HL-60 (cell line): ENCODE measurements around the gene PPP1R27.

ENCODE experiments used
- CTCF ChIP-seq: IDR thresholded peaks from one replicate; pipeline ENCODE4 v1.5.1; 2011; ENCODE audit warnings: low read length, control low read depth, inconsistent platforms; ENCODE audit not compliant: insufficient read depth
- POLR2AphosphoS5 ChIP-seq: IDR thresholded peaks from 2 replicates; pipeline ENCODE4 v1.6.1; 2012; ENCODE audit warnings: low read depth
- TF ChIP-seq, protein P1 (sequence below): IDR thresholded peaks from 2 replicates; pipeline ENCODE4 v1.6.1; 2012; ENCODE audit warnings: low read depth; ENCODE audit not compliant: insufficient replicate concordance

DNA sequence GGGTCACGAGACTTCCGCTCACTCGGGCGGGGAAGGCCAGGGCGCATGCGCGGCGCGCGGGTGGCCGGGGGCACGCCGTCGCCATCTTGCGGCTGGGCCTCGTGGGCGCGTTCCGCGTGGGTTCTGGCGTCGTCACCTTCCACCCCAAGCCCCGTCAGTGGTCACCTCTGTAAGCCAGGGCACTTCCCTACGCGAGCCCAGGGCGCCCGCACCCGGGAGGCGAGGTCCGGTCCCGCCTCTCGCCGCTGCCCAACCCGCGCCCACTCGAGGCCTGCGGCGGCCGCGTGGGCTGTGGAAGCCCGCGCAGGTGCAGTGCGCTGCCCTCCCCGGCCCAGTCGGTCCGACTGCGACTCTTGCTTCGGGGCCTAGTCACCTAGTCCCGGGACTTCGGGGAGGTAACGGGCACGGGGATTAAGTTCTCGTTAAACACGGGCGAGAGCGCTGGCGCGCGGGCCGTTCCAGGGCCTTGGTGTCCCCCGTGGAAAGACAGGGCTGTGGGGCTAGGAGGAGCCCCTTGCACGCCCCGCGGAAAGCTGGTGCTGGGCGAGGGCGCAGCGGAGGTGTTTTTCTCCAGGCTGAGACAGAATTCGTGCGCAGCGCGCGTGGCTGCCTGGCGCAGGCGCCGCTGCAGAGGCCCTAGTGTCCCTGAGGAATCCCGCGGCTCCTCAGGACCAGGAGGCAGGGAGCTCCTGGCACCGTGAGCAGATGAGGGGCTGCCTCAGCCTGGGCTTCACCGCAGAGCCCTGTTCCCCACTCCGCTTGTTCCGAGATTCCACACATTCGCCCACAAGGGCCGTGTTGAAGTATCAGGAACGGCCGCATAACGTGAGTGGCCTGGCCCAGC, 36.8 kb upstream of the PPP1R27 start:
- TF ChIP-seq POLR2AphosphoS5: peak; percentile 73
- no peak for TF ChIP-seq CTCF
- TF ChIP-seq, protein P1, sequence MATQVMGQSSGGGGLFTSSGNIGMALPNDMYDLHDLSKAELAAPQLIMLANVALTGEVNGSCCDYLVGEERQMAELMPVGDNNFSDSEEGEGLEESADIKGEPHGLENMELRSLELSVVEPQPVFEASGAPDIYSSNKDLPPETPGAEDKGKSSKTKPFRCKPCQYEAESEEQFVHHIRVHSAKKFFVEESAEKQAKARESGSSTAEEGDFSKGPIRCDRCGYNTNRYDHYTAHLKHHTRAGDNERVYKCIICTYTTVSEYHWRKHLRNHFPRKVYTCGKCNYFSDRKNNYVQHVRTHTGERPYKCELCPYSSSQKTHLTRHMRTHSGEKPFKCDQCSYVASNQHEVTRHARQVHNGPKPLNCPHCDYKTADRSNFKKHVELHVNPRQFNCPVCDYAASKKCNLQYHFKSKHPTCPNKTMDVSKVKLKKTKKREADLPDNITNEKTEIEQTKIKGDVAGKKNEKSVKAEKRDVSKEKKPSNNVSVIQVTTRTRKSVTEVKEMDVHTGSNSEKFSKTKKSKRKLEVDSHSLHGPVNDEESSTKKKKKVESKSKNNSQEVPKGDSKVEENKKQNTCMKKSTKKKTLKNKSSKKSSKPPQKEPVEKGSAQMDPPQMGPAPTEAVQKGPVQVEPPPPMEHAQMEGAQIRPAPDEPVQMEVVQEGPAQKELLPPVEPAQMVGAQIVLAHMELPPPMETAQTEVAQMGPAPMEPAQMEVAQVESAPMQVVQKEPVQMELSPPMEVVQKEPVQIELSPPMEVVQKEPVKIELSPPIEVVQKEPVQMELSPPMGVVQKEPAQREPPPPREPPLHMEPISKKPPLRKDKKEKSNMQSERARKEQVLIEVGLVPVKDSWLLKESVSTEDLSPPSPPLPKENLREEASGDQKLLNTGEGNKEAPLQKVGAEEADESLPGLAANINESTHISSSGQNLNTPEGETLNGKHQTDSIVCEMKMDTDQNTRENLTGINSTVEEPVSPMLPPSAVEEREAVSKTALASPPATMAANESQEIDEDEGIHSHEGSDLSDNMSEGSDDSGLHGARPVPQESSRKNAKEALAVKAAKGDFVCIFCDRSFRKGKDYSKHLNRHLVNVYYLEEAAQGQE: no peak
